Ovary (tissue), 9 donors: ENCODE data around the gene KCNQ5. TPM values are rescaled to one million over a fixed set of nuclear protein-coding genes. Genes with fewer than 3 reads are reported as not detected.

Experiments
- DNase-seq, 5 donors: peaks; one replicate each; pipeline ENCODE4 v3.0.0-alpha.2; 2019 to 2020
- H3K27ac ChIP-seq, 2 donors: fragments of 200-600 bp; one replicate each; pipeline versions ENCODE4 v1.5.1 to v1.8.0; 2019 to 2022
- H3K27me3 ChIP-seq: fragments of 200-600 bp; one replicate; pipeline ENCODE4 v1.8.0; 2022
- H3K36me3 ChIP-seq: fragments of 200-600 bp; sonication (generic); one replicate; pipeline ENCODE4 v1.5.1; 2019
- H3K4me1 ChIP-seq: one replicate; pipeline ENCODE4 v1.8.1; 2013; ENCODE audit warnings: mild to moderate bottlenecking, moderate library complexity; ENCODE audit not compliant: insufficient read depth
- H3K4me3 ChIP-seq: fragments of 200-600 bp; sonication (generic); one replicate; pipeline ENCODE4 v1.5.1; 2017
- H3K9me3 ChIP-seq, 2 donors: fragments of 200-600 bp in 1 of 2; sonication (generic) in 1 of 2; one replicate each; pipeline versions ENCODE4 v1.5.1 to v1.8.1; 2013 to 2019; ENCODE audit warnings: mild to moderate bottlenecking in 1 of 2, moderate library complexity in 1 of 2
- EP300 ChIP-seq: sonication (generic); formaldehyde crosslinking; IDR thresholded peaks from one replicate; pipeline ENCODE4 v1.6.1; 2017; ENCODE audit warnings: antibody characterized with exemption
- POLR2A ChIP-seq: fragments of 450-650 bp; IDR thresholded peaks from one replicate; pipeline ENCODE4 v1.6.1; 2017; ENCODE audit warnings: antibody characterized with exemption, mild to moderate bottlenecking, moderate library complexity
- WGBS, 3 donors: extraction: QIAGEN DNeasy Blood & Tissue Kit in 1 of 3; methylation state at CpG; one replicate each; pipeline versions ENCODE4 v1.1.5 to v1.1.7; 2013 to 2017; 5-methylcytosine and 5-hydroxymethylcytosine counted together
- intact Hi-C, 4 donors: fragments of 100-400 bp; cut with DNase I; formaldehyde crosslinking; loops; one replicate each; pipeline versions ENCODE4 v1.11.0 to v1.15.1; 2022 to 2023
- polyA plus RNA-seq, 2 donors: library from polyadenylated mRNA; stranded (reverse); fragments of 200-250 nt in 1 of 2; fragments of 350-450 nt in 1 of 2; fragmentation: Illumina TruSeq in 1 of 2; extraction: RNeasy Lipid Tissue Mini Kit (QIAGEN cat#74804) in 1 of 2; gene quantifications; one replicate each; pipeline ENCODE4 v1.2.3, GENCODE V29; 2013 to 2014
- total RNA-seq, 7 donors: library from RNA; depleted of rRNA in 2 of 7; stranded (reverse); fragments of >200 nt in 2 of 7; fragmentation: NEBNext Ultra II Directional in 3 of 7; extraction: Animal tissue kit (Norgen Biotek cat#: 25700) in 3 of 7; gene quantifications; one replicate each; pipeline versions ENCODE4 v1.1.0 to v1.2.4, GENCODE V29; 2016 to 2023
- TF ChIP-seq, protein P1 (sequence below), 3 donors: fragments of 450-650 bp in 2 of 3; fragments of 200-600 bp in 1 of 3; IDR thresholded peaks; one replicate each; pipeline versions ENCODE4 v1.5.1 to v1.8.0; 2016 to 2022; ENCODE audit warnings: antibody characterized with exemption in 3 of 3, mild to moderate bottlenecking in 1 of 3
- donor health status: DM: no; HTN: no; CAD: no; lungs with moderate emphysema.
- donor health status: DM: no; HTN: no; CAD: no.
- donor health status: Bipolar disorder and iron deficiency.
- donor health status: DM: yes; HTN: yes; CAD: no.
- donor health status: DM: no; HTN: no; CAD: no.
- donor health status: DM: yes; HTN: yes; CAD: no.

KCNQ5 gene
- total and polyA plus RNA-seq, 9 donors, result 0.02 to 0.80 (median 0.15) TPM; not detected in 2

DNA sequence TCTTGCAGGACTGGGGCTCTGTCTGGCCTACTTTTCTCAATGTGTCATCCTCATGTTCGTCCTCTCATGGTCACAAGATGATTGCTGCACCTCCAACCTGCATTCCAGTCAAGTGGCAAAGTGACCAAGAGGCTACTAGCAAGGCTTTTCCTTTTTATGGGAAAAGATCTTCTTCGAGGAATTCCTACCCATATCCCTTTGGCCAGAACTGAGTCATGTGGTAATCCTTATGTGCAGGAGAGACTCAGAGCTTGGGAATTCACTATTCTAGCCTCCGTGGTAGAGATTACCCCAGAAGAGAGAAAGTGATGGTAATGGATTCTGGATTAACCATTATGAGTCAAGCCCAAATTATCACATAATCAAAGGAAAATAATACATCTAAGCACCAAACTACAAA, 162.7 kb downstream of the KCNQ5 start:
- Histone ChIP-seq H3K36me3 (no peaks in the 10 kb centered on the region), H3K4me3 (no peak overlapping the region), H3K4me1 (no peaks in the 10 kb centered on the region), H3K27me3 (no peaks in the 10 kb centered on the region), H3K27ac (no peak overlapping the region), H3K9me3 (no peaks in the 10 kb centered on the region)
- TF ChIP-seq POLR2A (no peak), EP300 (no peak)
- WGBS, 3 donors, result 70 to 83% (median 78%) methylated on average over 3 of the region's 3 CpGs
- no peak for DNase-seq
- intact Hi-C loops, result no loop called here

DNA sequence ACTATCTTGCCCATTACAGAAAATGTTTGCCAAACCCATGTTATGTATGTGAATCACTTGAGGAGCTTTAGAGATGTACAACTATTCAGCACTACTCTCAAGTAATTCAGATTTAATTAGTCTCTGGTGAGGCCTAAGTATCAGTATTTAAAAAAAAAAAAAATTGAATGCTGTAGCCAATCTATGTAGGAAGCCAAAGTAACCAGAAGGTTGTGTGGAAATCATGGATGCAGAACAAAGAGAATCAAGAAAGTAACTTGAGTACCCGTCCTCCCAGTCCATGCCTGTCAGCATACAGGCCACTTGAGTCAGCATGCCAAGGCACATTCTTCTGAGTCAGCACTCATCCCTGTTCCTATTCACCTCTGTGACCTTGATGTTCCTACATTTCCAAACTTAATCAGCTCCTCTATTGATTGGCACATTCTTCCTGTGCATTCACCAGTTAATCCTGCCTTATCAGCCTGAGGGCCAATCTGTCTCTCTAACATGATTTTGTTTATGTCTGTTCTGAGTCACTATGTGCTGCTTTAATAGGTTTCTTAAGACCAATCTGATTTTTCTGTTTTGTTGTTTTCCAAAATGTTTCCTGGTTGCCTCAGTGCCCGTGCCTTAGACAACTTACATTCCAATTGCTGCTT, 165.6 kb downstream of the KCNQ5 start:
- Histone ChIP-seq H3K9me3 (no peaks in the 10 kb centered on the region), H3K27me3 (no peaks in the 10 kb centered on the region), H3K4me3 (no peak overlapping the region), H3K36me3 (no peaks in the 10 kb centered on the region), H3K27ac (no peak overlapping the region), H3K4me1 (no peaks in the 10 kb centered on the region)
- DNase-seq, result no peak
- 29 to 46% (median 39%) methylated on average over 2 of the region's 2 CpGs for WGBS, 3 donors
- intact Hi-C loops, result no loop called here
- TF ChIP-seq, protein P1, sequence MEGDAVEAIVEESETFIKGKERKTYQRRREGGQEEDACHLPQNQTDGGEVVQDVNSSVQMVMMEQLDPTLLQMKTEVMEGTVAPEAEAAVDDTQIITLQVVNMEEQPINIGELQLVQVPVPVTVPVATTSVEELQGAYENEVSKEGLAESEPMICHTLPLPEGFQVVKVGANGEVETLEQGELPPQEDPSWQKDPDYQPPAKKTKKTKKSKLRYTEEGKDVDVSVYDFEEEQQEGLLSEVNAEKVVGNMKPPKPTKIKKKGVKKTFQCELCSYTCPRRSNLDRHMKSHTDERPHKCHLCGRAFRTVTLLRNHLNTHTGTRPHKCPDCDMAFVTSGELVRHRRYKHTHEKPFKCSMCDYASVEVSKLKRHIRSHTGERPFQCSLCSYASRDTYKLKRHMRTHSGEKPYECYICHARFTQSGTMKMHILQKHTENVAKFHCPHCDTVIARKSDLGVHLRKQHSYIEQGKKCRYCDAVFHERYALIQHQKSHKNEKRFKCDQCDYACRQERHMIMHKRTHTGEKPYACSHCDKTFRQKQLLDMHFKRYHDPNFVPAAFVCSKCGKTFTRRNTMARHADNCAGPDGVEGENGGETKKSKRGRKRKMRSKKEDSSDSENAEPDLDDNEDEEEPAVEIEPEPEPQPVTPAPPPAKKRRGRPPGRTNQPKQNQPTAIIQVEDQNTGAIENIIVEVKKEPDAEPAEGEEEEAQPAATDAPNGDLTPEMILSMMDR (IDR thresholded peaks at IDR 0.05), result no peak
- TF ChIP-seq POLR2A (no peak), EP300 (no peak)

DNA sequence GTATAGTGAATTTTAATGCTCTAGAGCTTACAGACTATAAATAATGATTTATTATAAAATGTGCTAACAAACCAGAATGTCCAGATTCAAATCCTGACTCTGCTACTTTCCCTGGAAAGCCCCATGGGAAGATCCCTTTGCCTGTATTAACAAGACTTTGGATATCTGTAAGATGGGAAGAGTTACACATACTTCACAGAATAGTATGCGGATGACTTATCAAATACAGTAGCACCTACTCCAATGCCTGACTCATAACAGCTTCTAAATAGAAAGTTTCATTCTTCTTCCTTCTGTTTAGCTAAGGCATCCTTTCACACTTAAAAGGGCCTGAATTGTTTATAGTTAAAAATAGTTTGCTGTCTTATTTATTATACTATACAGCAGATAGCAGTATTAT, 166.3 kb downstream of the KCNQ5 start:
- no peaks in the 10 kb centered on the region for H3K9me3 ChIP-seq
- TF ChIP-seq, protein P1 (IDR thresholded peaks at IDR 0.05), result no peak
- no peaks in the 10 kb centered on the region for H3K27me3 ChIP-seq
- H3K4me1 ChIP-seq, result no peaks in the 10 kb centered on the region
- WGBS, 3 donors, result 39 to 60% (median 51%) methylated on average over 1 of the region's 1 CpG
- intact Hi-C loops, result no loop called here
- no peak overlapping the region for H3K27ac ChIP-seq
- H3K4me3 ChIP-seq, result no peak overlapping the region
- DNase-seq, result no peak
- H3K36me3 ChIP-seq, result no peaks in the 10 kb centered on the region

DNA sequence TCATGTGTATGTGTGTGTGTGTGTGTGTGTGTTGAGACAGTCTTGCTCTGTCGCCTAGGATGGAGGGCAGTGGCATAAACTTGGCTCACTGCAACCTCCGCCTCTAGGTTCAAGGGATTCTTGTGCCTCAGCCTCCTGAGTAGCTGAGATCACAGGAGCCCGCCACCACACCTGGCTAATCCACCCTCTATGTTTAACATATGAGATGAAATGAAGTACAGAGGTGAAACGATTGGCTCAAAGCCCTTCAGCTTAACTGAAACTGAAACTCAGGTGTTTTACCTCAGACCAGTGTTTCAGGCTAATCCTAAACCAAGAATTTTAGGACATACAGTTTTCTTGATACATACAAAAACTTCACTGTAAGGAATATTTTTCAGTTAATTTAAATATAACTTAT, 167.3 kb downstream of the KCNQ5 start:
- Histone ChIP-seq H3K27me3 (no peaks in the 10 kb centered on the region), H3K4me1 (no peaks in the 10 kb centered on the region), H3K27ac (no peak overlapping the region), H3K4me3 (no peak overlapping the region), H3K36me3 (no peaks in the 10 kb centered on the region), H3K9me3 (no peaks in the 10 kb centered on the region)
- TF ChIP-seq, protein P1 (IDR thresholded peaks at IDR 0.05), result no peak
- TF ChIP-seq POLR2A (no peak), EP300 (no peak)
- WGBS, 3 donors, result 82 to 92% (median 84%) methylated on average over 4 of the region's 4 CpGs
- intact Hi-C loops, result no loop called here
- no peak for DNase-seq

DNA sequence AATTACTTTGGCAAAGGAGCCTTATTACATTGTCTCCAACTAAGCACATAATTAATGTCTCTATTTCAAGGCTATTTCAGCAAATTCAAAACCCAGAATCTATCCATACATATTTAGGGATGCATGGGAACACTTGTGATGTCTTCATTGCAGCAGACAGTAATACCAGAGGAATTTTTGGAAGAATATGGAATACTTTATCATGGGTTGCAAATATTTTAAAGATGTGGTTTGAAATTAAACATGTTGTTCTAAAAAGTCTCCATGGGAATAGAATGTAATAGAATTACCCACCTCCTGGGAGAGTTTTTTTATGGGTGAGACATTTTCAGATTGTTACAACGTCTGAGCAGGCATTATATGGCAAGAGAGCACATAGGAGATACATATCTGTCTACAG, 170.8 kb downstream of the KCNQ5 start:
- H3K9me3 ChIP-seq, result no peaks in the 10 kb centered on the region
- WGBS, 3 donors, result 46 to 73% (median 70%) methylated on average over 1 of the region's 1 CpG
- intact Hi-C loops, result no loop called here

More for the DNA sequence above, 170.8 kb downstream of the KCNQ5 start:
- no peak overlapping the region for H3K27ac ChIP-seq
- TF ChIP-seq POLR2A (no peak), EP300 (no peak)
- TF ChIP-seq, protein P1 (IDR thresholded peaks at IDR 0.05), result no peak
- no peak overlapping the region for H3K4me3 ChIP-seq
- no peak for DNase-seq
- H3K4me1 ChIP-seq, result no peaks in the 10 kb centered on the region
- H3K27me3 ChIP-seq, result no peaks in the 10 kb centered on the region
- no peaks in the 10 kb centered on the region for H3K36me3 ChIP-seq
